Measurements from ENCODE around the gene PPP2R1A.

The PPP2R1A gene

GRCh38 chr19:52206481-52206880, 16.6 kb downstream of the PPP2R1A start:
- H3K4me1 ChIP-seq (ENCODE audit: low read length): no peaks in the 10 kb centered on the region
- TF ChIP-seq EZH2phosphoT487 (IDR thresholded peaks at IDR 0.05; ENCODE audit: low read depth): no peak
- TF ChIP-seq CTCF (IDR thresholded peaks at IDR 0.05; ENCODE audit: low read depth, low read length): no peak
- no peaks in the 10 kb centered on the region for H3K9me3 ChIP-seq (ENCODE audit: insufficient read depth, low read length)
- no peak overlapping the region for H3K27ac ChIP-seq (ENCODE audit: low read length)
- no peak overlapping the region for H3K4me2 ChIP-seq (ENCODE audit: low read length)
- H3K79me2 ChIP-seq (ENCODE audit: low read length): peaks cover 84% of the 10 kb centered on the region
- H2AFZ ChIP-seq (ENCODE audit: low read depth, low read length): no peak overlapping the region
- H3K27me3 ChIP-seq (ENCODE audit: low read depth, low read length): no peaks in the 10 kb centered on the region
- H3K9ac ChIP-seq (ENCODE audit: low read length): no peak overlapping the region
- H3K36me3 ChIP-seq (replicated peaks; ENCODE audit: low read depth, low read length): peaks cover 92% of the 10 kb centered on the region
- H4K20me1 ChIP-seq (ENCODE audit: insufficient read depth, low read length): peaks cover 69% of the 10 kb centered on the region
- H3K4me3 ChIP-seq (ENCODE audit: low read length): no peak overlapping the region

GRCh38 chr19:52211203-52211602, 21.4 kb downstream of the PPP2R1A start:
- Histone ChIP-seq H3K36me3 (replicated peaks; ENCODE audit: low read depth, low read length) (peaks cover 87% of the 10 kb centered on the region), H3K4me2 (ENCODE audit: low read length) (no peak overlapping the region), H3K27me3 (ENCODE audit: low read depth, low read length) (no peaks in the 10 kb centered on the region), H2AFZ (ENCODE audit: low read depth, low read length) (no peak overlapping the region), H4K20me1 (ENCODE audit: insufficient read depth, low read length) (peaks cover 36% of the 10 kb centered on the region), H3K9me3 (ENCODE audit: insufficient read depth, low read length) (no peaks in the 10 kb centered on the region), H3K4me1 (ENCODE audit: low read length) (no peaks in the 10 kb centered on the region), H3K79me2 (ENCODE audit: low read length) (peaks cover 38% of the 10 kb centered on the region), H3K27ac (ENCODE audit: low read length) (no peak overlapping the region), H3K4me3 (ENCODE audit: low read length) (no peak overlapping the region), H3K9ac (ENCODE audit: low read length) (no peak overlapping the region)
- TF ChIP-seq CTCF (IDR thresholded peaks at IDR 0.05; ENCODE audit: low read depth, low read length) (no peak), EZH2phosphoT487 (IDR thresholded peaks at IDR 0.05; ENCODE audit: low read depth) (no peak)

DNA sequence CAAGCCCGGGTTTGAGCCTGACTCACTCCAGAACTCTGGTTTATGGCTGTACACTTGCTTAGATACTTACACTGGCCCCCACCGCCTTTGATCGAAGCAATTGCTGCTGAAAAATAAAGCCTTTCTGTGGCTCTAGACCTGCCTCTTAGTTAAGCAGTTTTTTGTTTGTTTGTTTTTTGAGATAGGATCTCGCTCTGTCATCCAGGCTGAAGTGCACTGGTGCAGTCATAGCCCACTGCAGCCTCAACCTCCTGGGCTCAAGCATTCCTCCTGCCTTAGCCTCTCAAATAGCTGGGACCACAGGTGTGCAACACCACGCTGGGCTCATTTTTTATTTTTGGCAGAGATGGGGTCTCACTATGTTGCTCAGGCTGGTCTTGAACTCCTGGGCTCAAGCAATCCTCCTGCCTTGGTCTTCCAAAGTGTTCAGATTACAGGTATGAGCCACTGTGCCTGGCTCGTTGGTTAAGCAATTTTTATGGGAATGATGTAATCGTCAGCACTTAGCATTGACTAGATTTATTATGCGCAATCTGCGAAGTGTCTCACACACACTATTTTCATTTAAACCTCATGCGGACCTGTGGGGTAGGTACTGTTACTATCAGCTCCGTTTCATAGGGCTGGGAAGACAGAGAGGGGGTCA, 22.2 kb downstream of the PPP2R1A start:
- H3K27ac ChIP-seq (ENCODE audit: low read length): no peak overlapping the region
- H3K9me3 ChIP-seq (ENCODE audit: insufficient read depth, low read length): no peaks in the 10 kb centered on the region
- no peak overlapping the region for H2AFZ ChIP-seq (ENCODE audit: low read depth, low read length)
- no peak overlapping the region for H3K9ac ChIP-seq (ENCODE audit: low read length)
- no peaks in the 10 kb centered on the region for H3K27me3 ChIP-seq (ENCODE audit: low read depth, low read length)
- no peak for TF ChIP-seq CTCF (IDR thresholded peaks at IDR 0.05; ENCODE audit: low read depth, low read length)
- no peak for TF ChIP-seq EZH2phosphoT487 (IDR thresholded peaks at IDR 0.05; ENCODE audit: low read depth)
- peaks cover 27% of the 10 kb centered on the region for H4K20me1 ChIP-seq (ENCODE audit: insufficient read depth, low read length)
- peaks cover 30% of the 10 kb centered on the region for H3K79me2 ChIP-seq (ENCODE audit: low read length)
- H3K36me3 ChIP-seq (replicated peaks; ENCODE audit: low read depth, low read length): peaks cover 83% of the 10 kb centered on the region
- no peak overlapping the region for H3K4me3 ChIP-seq (ENCODE audit: low read length)
- no peaks in the 10 kb centered on the region for H3K4me1 ChIP-seq (ENCODE audit: low read length)
- H3K4me2 ChIP-seq (ENCODE audit: low read length): no peak overlapping the region

- no peaks in the 10 kb centered on the region for H3K27me3 ChIP-seq (ENCODE audit: low read depth, low read length)
- H3K9ac ChIP-seq (ENCODE audit: low read length): no peak overlapping the region
- H2AFZ ChIP-seq (ENCODE audit: low read depth, low read length): no peak overlapping the region
- H3K79me2 ChIP-seq (ENCODE audit: low read length): peaks cover 23% of the 10 kb centered on the region
- peaks cover 82% of the 10 kb centered on the region for H3K36me3 ChIP-seq (replicated peaks; ENCODE audit: low read depth, low read length)
- H4K20me1 ChIP-seq (ENCODE audit: insufficient read depth, low read length): peaks cover 21% of the 10 kb centered on the region
- H3K27ac ChIP-seq (ENCODE audit: low read length): no peak overlapping the region
- TF ChIP-seq EZH2phosphoT487 (IDR thresholded peaks at IDR 0.05; ENCODE audit: low read depth) (no peak), CTCF (IDR thresholded peaks at IDR 0.05; ENCODE audit: low read depth, low read length) (no peak)
- no peak overlapping the region for H3K4me3 ChIP-seq (ENCODE audit: low read length)
- H3K9me3 ChIP-seq (ENCODE audit: insufficient read depth, low read length): no peaks in the 10 kb centered on the region
- H3K4me1 ChIP-seq (ENCODE audit: low read length): no peaks in the 10 kb centered on the region
- no peak overlapping the region for H3K4me2 ChIP-seq (ENCODE audit: low read length)
Measured at GRCh38 chr19:52212572-52213255, 22.9 kb downstream of the PPP2R1A start.

Data from OCI-LY3 (cell line).